ENCODE data around the gene OXER1. TPM values are rescaled to one million over a fixed set of nuclear protein-coding genes. Genes with fewer than 3 reads are reported as not detected.

Gene OXER1
- polyA plus RNA-seq, 1 experiment = 0.27 TPM

- Histone ChIP-seq H3K9me3 (ENCODE audit: control insufficient read depth, insufficient read depth, low read length) (no peaks in the 10 kb centered on the region), H3K27ac (ENCODE audit: low read depth, low read length) (no peak overlapping the region), H3K27me3 (ENCODE audit: control insufficient read depth, insufficient read depth, low read length) (no peaks in the 10 kb centered on the region), H3K4me3 (ENCODE audit: low read depth, low read length) (no peak overlapping the region)
- no peak for TF ChIP-seq CTCF (IDR thresholded peaks at IDR 0.05; ENCODE audit: low read depth, low read length)
- ChIA-PET POLR2A (no interaction called here), CTCF (no interaction called here)
- no peak for DNase-seq (ENCODE audit: low read depth, low spot score)
These were observed 19.3 kb downstream of the OXER1 start for GRCh38 chr2:42744545-42745082.

GRCh38 chr2:42743659-42743990, 20.3 kb downstream of the OXER1 start:
- H3K27ac ChIP-seq (ENCODE audit: low read depth, low read length) = no peak overlapping the region

GRCh38 chr2:42742740-42743658, 20.9 kb downstream of the OXER1 start:
- no peak overlapping the region for H3K27ac ChIP-seq (ENCODE audit: low read depth, low read length)
- DNase-seq (ENCODE audit: low read depth, low spot score) = no peak
- no peak for TF ChIP-seq CTCF (IDR thresholded peaks at IDR 0.05; ENCODE audit: low read depth, low read length)
- ChIA-PET POLR2A (interaction anchor here (0.7 kb wide), 1 partner anchor 151 kb away, joined by 4 read pairs; no protein-coding TSS in a partner anchor), CTCF (interaction anchor here (1.2 kb wide), 1 partner anchor 79 kb away, joined by 4 read pairs; no protein-coding TSS in a partner anchor)
- H3K9me3 ChIP-seq (ENCODE audit: control insufficient read depth, insufficient read depth, low read length) = no peaks in the 10 kb centered on the region
- H3K4me3 ChIP-seq (ENCODE audit: low read depth, low read length) = no peak overlapping the region
- no peaks in the 10 kb centered on the region for H3K27me3 ChIP-seq (ENCODE audit: control insufficient read depth, insufficient read depth, low read length)

More at GRCh38 chr2:42743659-42743990, 20.3 kb downstream of the OXER1 start:
- H3K27me3 ChIP-seq (ENCODE audit: control insufficient read depth, insufficient read depth, low read length) = no peaks in the 10 kb centered on the region
- TF ChIP-seq CTCF (IDR thresholded peaks at IDR 0.05; ENCODE audit: low read depth, low read length) = no peak
- no peaks in the 10 kb centered on the region for H3K9me3 ChIP-seq (ENCODE audit: control insufficient read depth, insufficient read depth, low read length)
- POLR2A ChIA-PET = no interaction called here
- no peak overlapping the region for H3K4me3 ChIP-seq (ENCODE audit: low read depth, low read length)
- CTCF ChIA-PET = no interaction called here
- no peak for DNase-seq (ENCODE audit: low read depth, low spot score)

GRCh38 chr2:42741140-42741539, 22.8 kb downstream of the OXER1 start:
- DNase-seq (ENCODE audit: low read depth, low spot score) = no peak

More at GRCh38 chr2:42741140-42741539, 22.8 kb downstream of the OXER1 start:
- Histone ChIP-seq H3K27ac (ENCODE audit: low read depth, low read length) (no peak overlapping the region), H3K9me3 (ENCODE audit: control insufficient read depth, insufficient read depth, low read length) (no peaks in the 10 kb centered on the region), H3K27me3 (ENCODE audit: control insufficient read depth, insufficient read depth, low read length) (no peaks in the 10 kb centered on the region), H3K4me3 (ENCODE audit: low read depth, low read length) (no peak overlapping the region)
- POLR2A ChIA-PET = no interaction called here
- TF ChIP-seq CTCF (IDR thresholded peaks at IDR 0.05; ENCODE audit: low read depth, low read length) = no peak
- CTCF ChIA-PET = interaction anchor here (1.0 kb wide), 1 partner anchor 31 kb away, joined by 3 read pairs; no protein-coding TSS in a partner anchor

Measured in AG04450 (cell line).